BE2C (cell line): Measurements from ENCODE around the gene PKP3.

ENCODE experiments used
- DNase-seq: peaks from one replicate; pipeline ENCODE4 v3.0.0-alpha.2; 2020
- H3K27me3 ChIP-seq: fragments of 250-450 bp; sonication (Bioruptor Pico); 2 replicates; pipeline ENCODE4 v1.5.1; 2020; ENCODE audit warnings: mild to moderate bottlenecking
- H3K36me3 ChIP-seq: fragments of 250-450 bp; sonication (Bioruptor Pico); 2 replicates; pipeline ENCODE4 v1.5.1; 2020; ENCODE audit warnings: mild to moderate bottlenecking
- H3K4me1 ChIP-seq: fragments of 250-450 bp; sonication (Bioruptor Pico); 2 replicates; pipeline ENCODE4 v1.5.1; 2020
- H3K4me3 ChIP-seq: 2 replicates; pipeline ENCODE4 v1.5.1; 2011; ENCODE audit warnings: low read depth, low read length
- H3K9me3 ChIP-seq: fragments of 250-450 bp; sonication (Bioruptor Pico); 2 replicates; pipeline ENCODE4 v1.5.1; 2020
- TF ChIP-seq, protein P1 (sequence below): IDR thresholded peaks from 2 replicates; pipeline ENCODE4 v1.5.1; 2012; ENCODE audit warnings: mild to moderate bottlenecking, low read depth, low read length

PKP3 gene

DNA sequence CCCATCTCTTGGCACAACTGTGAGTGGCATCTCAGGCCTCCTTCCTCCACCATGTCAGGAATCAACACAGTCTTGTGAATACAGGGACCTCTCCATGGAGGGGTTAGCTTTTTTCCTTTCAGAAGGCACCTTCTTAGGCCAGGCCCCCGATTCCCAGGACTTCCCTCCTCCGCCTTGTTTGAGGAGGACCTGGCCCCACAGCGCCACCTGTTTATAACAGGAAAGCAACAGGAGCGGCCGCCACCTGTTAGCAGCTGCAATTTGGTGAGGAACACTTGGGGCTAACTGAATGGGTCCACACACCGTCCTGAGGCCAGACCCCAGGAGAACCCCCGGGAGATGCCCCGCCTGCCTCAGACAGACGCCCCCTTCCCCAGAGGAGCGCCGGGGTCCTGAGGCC, 3.8 kb upstream of the PKP3 start:
- DNase-seq: no peak
- H3K9me3 ChIP-seq: no peaks in the 10 kb centered on the region
- TF ChIP-seq, protein P1, sequence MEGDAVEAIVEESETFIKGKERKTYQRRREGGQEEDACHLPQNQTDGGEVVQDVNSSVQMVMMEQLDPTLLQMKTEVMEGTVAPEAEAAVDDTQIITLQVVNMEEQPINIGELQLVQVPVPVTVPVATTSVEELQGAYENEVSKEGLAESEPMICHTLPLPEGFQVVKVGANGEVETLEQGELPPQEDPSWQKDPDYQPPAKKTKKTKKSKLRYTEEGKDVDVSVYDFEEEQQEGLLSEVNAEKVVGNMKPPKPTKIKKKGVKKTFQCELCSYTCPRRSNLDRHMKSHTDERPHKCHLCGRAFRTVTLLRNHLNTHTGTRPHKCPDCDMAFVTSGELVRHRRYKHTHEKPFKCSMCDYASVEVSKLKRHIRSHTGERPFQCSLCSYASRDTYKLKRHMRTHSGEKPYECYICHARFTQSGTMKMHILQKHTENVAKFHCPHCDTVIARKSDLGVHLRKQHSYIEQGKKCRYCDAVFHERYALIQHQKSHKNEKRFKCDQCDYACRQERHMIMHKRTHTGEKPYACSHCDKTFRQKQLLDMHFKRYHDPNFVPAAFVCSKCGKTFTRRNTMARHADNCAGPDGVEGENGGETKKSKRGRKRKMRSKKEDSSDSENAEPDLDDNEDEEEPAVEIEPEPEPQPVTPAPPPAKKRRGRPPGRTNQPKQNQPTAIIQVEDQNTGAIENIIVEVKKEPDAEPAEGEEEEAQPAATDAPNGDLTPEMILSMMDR: no peak
- H3K27me3 ChIP-seq: no peaks in the 10 kb centered on the region
- no peaks in the 10 kb centered on the region for H3K4me1 ChIP-seq
- no peak overlapping the region for H3K4me3 ChIP-seq
- no peaks in the 10 kb centered on the region for H3K36me3 ChIP-seq

DNA sequence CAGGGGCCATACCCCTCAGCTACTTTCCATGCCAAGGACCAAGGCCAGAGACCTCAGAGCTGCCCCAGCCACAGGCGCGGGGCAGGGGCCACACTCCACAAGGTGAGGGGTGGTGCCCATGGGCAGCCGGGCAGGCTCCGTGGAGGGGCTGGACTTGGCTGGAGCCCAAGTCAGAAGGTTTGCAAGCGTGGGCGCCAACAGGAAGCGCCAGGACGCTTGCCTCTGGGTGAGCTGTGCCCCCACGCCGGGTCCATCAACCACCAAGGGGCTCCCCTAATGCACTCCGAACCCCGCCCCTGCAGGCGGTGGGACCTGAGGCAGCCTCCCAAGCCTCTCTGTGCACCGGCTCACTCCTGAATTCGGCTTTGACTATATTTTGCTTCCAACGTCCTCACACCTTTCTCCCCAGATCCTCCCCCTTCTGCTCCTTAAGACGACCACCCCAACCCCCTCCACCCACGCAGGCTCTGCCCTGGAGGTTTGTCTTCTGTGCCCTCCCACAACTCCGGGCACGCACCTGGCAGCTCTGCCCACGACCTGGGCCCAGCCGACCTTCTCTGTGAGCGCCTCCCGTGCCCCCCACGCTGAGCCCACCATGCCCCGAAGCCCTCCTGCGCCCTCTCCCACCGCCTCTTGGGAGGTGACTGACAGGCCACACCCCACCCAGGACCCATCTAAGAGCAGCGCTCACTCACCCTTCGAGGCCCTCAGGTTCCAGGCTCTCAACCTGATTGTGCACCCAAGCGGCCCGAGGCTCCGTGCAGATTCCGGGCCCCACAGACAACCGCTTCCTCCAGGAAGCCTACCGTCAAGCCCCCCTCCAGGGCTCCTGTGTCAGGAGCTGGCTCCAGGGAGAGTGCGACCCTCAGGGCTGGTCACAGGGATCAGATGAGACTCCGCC, 2.6 kb upstream of the PKP3 start:
- Histone ChIP-seq H3K9me3 (no peaks in the 10 kb centered on the region), H3K4me1 (no peaks in the 10 kb centered on the region), H3K4me3 (no peak overlapping the region), H3K27me3 (no peaks in the 10 kb centered on the region), H3K36me3 (no peaks in the 10 kb centered on the region)
- DNase-seq: no peak
- TF ChIP-seq, protein P1: no peak

DNA sequence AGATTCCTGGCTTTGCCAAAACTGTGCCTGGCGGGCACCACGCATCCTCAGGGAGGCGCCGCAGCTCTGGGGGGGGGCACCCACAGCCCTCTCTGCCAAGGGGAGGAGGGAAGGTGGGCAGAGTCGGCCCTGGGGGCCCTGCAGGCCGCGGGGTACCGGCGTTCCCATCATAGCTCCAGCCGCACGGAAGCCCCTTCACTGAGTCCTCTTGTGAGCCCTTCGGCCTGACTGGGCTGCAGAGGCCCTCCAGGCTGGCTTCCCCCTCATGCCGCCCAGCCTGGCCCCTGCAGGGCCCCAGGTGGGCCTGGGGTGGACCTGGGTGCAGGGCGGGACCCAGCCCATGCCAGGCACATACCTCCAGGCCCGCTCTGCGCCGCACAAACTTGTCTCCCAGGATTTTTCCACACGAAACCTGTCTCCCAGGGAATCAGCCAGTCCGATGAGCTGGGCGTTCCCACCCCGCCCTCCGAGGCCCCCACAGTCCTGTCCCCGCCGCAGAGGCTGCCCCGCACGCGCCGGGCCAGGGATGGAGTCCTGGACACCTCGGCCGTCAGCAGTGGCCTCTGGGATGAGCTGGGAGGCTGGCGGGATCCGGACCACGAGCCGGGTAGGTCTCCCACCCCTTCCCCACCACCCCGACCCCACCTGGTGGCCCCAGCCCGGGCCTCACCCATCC, 1.8 kb upstream of the PKP3 start:
- no peaks in the 10 kb centered on the region for H3K4me1 ChIP-seq
- TF ChIP-seq, protein P1: no peak

DNA sequence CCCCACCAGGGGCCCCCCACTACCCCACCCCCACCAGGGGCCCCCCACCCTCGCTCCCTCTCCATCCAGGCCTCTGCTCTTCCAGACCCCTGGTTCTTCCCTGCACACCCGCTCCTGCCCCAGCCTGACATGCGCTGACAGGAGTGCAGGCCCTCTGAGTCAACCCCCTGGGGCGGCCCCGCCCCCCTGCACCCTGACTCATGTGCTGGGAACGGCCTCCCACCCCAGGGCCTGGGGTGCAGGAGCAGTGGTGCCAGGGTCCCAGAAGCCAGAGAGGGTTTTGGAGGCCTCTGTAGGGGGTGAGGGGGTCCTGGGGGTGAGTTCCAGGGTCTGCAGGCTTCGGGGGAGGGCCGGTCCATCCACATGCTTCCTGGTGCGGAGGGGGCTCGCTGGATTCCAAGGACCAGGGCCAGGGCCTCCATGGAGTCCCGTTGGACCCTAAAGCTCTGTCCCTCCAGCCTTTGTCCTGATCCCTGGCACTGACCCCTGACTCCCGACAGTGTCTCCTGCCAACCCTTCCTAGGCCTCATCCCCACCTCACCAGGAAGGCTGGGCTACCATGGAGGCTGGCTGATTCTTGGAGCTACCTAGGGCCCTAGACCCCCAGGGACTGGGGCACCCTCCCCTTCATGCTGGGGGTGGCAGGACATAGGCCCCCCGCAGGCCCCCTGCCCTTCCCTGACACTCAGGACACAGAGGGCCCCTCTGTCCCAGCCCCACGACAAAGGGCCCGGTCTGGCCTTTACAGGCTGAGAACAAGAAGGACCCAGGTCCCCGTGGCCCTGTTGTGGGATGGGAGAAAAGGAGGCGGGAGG, 583 bp upstream of the PKP3 start:
- no peaks in the 10 kb centered on the region for H3K9me3 ChIP-seq
- no peaks in the 10 kb centered on the region for H3K36me3 ChIP-seq
- no peaks in the 10 kb centered on the region for H3K4me1 ChIP-seq
- no peak for DNase-seq
- TF ChIP-seq, protein P1: no peak
- H3K27me3 ChIP-seq: no peaks in the 10 kb centered on the region
- H3K4me3 ChIP-seq: no peak overlapping the region

More for the DNA sequence above, 1.8 kb upstream of the PKP3 start:
- Histone ChIP-seq H3K4me3 (no peak overlapping the region), H3K36me3 (no peaks in the 10 kb centered on the region), H3K27me3 (no peaks in the 10 kb centered on the region), H3K9me3 (no peaks in the 10 kb centered on the region)
- no peak for DNase-seq

DNA sequence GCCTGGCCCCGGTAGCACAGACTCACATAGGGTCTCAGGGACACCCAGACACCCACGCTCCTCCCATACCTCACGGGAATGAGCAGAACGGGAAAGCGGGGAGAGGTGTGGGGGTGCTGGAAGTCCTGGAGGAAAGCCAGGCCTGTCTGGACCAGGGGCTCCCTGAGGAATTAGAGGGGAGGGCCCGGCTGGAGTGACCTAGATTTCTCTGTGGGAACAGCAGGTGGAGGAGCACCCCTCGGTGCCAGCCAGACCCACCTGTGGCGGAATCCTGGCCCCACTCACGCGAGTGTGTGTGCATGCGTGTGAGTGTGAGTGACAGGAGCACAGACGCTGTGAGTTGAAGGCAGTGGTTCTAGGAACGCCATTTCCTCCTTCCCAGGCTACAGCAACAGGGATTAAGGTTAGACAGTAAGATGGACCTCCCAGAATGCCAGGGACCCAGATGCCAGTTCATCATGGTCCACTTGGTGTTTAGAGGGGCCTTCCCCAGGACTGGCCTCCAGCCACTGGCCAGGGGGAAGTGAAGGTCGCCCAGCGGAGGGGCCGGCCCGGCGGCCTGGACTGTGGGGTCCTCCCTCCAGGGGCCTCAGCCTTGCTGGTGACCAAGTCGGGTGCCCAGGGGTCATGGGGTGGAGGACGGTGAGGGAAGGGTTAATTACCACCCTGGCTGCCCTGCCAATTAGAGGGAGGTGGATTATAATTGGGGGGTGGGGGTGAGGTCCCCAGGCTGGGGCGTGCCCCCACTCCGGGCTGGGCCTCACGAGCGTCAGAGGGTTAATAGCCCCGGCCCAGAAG, 1.0 kb downstream of the PKP3 start:
- no peaks in the 10 kb centered on the region for H3K9me3 ChIP-seq
- TF ChIP-seq, protein P1: no peak
- no peak for DNase-seq
- no peaks in the 10 kb centered on the region for H3K4me1 ChIP-seq
- no peaks in the 10 kb centered on the region for H3K36me3 ChIP-seq
- H3K27me3 ChIP-seq: no peaks in the 10 kb centered on the region
- no peak overlapping the region for H3K4me3 ChIP-seq
